HG02885 (cell line): ENCODE measurements around the gene ATP10B.

Experiments used
- ATAC-seq: cut with Tn5 transposase; IDR thresholded peaks from one replicate; pipeline ENCODE4 v1.9.1; 2021; ENCODE audit warnings: mild to moderate bottlenecking; ENCODE audit not compliant: unreplicated experiment, poor library complexity

The ATP10B gene

GRCh38 chr5:160697281-160697680 is 154.7 kb downstream of the ATP10B start:
- ATAC-seq = no peak

GRCh38 chr5:160694896-160695295 is 157.1 kb downstream of the ATP10B start:
- no peak for ATAC-seq

GRCh38 chr5:160693831-160694465 is 158.1 kb downstream of the ATP10B start:
- ATAC-seq = no peak

GRCh38 chr5:160692271-160692670 is 159.7 kb downstream of the ATP10B start:
- no peak for ATAC-seq

- peak; percentile 76 for ATAC-seq
These were observed 166.3 kb downstream of the ATP10B start for GRCh38 chr5:160685695-160686094.

- no peak for ATAC-seq
These were observed 166.8 kb downstream of the ATP10B start for GRCh38 chr5:160685219-160685618.

GRCh38 chr5:160679567-160680309 is 172.3 kb downstream of the ATP10B start:
- ATAC-seq = no peak

- ATAC-seq = no peak
These were observed 176.0 kb downstream of the ATP10B start for GRCh38 chr5:160675988-160676387.

GRCh38 chr5:160674901-160675300 is 177.1 kb downstream of the ATP10B start:
- ATAC-seq = no peak

- no peak for ATAC-seq
These were observed 179.5 kb downstream of the ATP10B start for GRCh38 chr5:160672521-160672920.

GRCh38 chr5:160668356-160668755 is 183.7 kb downstream of the ATP10B start:
- ATAC-seq = no peak

- ATAC-seq = no peak
These were observed 184.9 kb downstream of the ATP10B start for GRCh38 chr5:160667160-160667559.

GRCh38 chr5:160665460-160665859 is 186.6 kb downstream of the ATP10B start:
- no peak for ATAC-seq

- no peak for ATAC-seq
These were observed 191.9 kb downstream of the ATP10B start for GRCh38 chr5:160660132-160660531.

- no peak for ATAC-seq
These were observed 194.2 kb downstream of the ATP10B start for GRCh38 chr5:160657622-160658458.

- no peak for ATAC-seq
These were observed 194.9 kb downstream of the ATP10B start for GRCh38 chr5:160657068-160657507.

GRCh38 chr5:160655717-160656116 is 196.3 kb downstream of the ATP10B start:
- ATAC-seq = no peak

- no peak for ATAC-seq
These were observed 200.0 kb downstream of the ATP10B start for GRCh38 chr5:160651692-160652645.

GRCh38 chr5:160649304-160649703 is 202.7 kb downstream of the ATP10B start:
- ATAC-seq = peak; percentile 71

GRCh38 chr5:160646033-160646432 is 206.0 kb downstream of the ATP10B start:
- no peak for ATAC-seq
